Stimulated activated effector memory CD8-positive, alpha-beta T cell treated with anti-CD3 and anti-CD28 coated beads, Interleukin-12 subunit alpha, Interleukin-12 subunit beta, amount 100 ng/mL, for 72 hours (primary cell): ENCODE results near the gene FOXO4.

Experiments used
- ATAC-seq: fragments of 150-1000 bp; cut with Tn5 transposase; 2 replicates; pipeline ENCODE4 v1.10.0; 2021
- DNase-seq, 2 donors: peaks; one replicate each; pipeline ENCODE4 v3.0.0; 2021 to 2022; ENCODE audit warnings: low spot score in 2 of 2
- H3K27ac Mint-ChIP-seq: one replicate; pipeline ENCODE4 v1.8.0; 2022; ENCODE audit warnings: mild to moderate bottlenecking, mixed read lengths
- H3K36me3 Mint-ChIP-seq: one replicate; pipeline ENCODE4 v1.8.0; 2022; ENCODE audit warnings: mild to moderate bottlenecking, mixed read lengths
- H3K4me1 Mint-ChIP-seq: one replicate; pipeline ENCODE4 v1.8.0; 2022; ENCODE audit warnings: mixed read lengths
- H3K4me3 Mint-ChIP-seq: one replicate; pipeline ENCODE4 v1.8.0; 2022; ENCODE audit warnings: mild to moderate bottlenecking, mixed read lengths
- H3K9me3 Mint-ChIP-seq: one replicate; pipeline ENCODE4 v1.8.0; 2022; ENCODE audit warnings: mixed read lengths

Gene FOXO4

DNA sequence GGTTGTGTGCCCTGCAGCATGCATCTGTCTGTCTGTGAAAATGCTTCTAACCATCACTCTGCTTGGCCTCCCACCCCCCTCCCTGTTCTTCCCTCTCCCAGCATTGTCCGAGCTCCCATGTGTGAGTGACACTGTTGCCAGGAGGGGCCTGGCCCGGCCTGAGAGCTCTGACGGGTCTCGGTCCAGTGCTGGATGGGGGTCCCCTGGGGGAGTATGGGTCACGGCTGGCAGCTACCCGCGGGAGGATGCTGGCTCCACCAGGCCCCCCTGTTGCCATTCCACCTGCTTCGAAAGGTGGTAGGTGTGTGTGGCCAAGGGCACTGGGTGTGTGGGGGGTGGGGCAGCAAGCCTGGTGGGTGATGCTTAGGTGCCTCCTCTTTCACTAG is 52.6 kb downstream of the FOXO4 start:
- Mint-ChIP-seq H3K4me1 (peaks cover 9% of the 10 kb centered on the region), H3K27ac (no peak overlapping the region), H3K4me3 (no peak overlapping the region), H3K9me3 (no peaks in the 10 kb centered on the region), H3K36me3 (peaks cover 8% of the 10 kb centered on the region)
- ATAC-seq, result no peak
- DNase-seq, result no peak

DNA sequence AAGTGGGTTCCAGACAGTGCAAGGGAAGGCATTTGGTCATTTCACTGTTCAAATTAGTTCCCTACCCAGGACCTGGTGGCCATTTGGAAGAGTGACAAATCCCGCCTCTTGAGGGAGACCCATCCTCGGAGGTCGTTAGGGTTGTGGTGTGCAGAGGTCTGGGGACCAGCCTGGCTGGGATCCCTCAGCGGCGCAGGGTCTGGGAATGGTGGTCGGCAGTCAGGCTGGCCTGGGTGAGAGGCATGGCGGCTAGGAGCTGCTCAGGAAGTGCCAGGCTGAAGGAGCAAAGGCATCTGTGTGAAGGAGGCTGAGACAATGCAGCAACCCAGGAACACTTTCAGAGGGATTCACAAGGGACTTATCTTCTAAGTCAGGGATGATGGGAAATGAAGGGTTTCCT is 55.7 kb downstream of the FOXO4 start:
- Mint-ChIP-seq H3K36me3 (peaks cover 5% of the 10 kb centered on the region), H3K9me3 (no peaks in the 10 kb centered on the region), H3K4me3 (no peak overlapping the region), H3K4me1 (peaks cover 16% of the 10 kb centered on the region), H3K27ac (no peak overlapping the region)
- no peak for ATAC-seq
- no peak for DNase-seq
